ENCODE results near the gene CCDC126. TPM values are rescaled to one million over a fixed set of nuclear protein-coding genes. Genes with fewer than 3 reads are reported as not detected.

CCDC126 gene
- total and polyA plus RNA-seq, 2 donors from 2014 or later = 5.2 to 8.9 TPM

DNA sequence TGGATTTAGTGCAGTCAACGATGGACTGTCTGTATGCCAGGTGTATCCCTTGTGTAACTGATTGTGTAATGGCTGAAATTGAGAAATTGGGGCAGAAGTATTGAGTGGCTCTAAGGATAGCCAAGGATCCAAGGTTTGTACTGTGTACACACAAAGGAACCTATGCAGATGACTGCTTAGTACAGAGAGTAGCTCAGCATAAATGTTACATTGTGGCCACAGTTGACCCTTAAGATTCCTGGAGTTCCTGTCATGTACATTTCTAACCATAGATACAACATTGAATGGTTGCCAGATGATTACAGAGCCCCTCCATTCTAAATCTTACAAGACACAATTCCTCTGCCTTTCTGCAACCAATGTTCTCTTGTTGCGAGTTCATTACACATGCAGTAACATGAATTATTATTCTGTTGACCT, 25.3 kb downstream of the CCDC126 start:
- Histone ChIP-seq H3K27ac (ENCODE audit: low read depth in 2 of 2, low read length in 2 of 2) (no peak overlapping the region), H3K27me3 (ENCODE audit: control insufficient read depth, insufficient read depth, low read length) (no peaks in the 10 kb centered on the region), H3K4me1 (ENCODE audit: control insufficient read depth in 2 of 3, insufficient read depth in 2 of 3, low read depth in 1 of 3, low read length in 3 of 3) (no peaks in the 10 kb centered on the region), H3K9me3 (ENCODE audit: control insufficient read depth in 2 of 3, insufficient read depth in 1 of 3, low read length in 3 of 3) (peaks cover 0 to 6% (median 2%) of the 10 kb centered on the region in 3 donors), H3K4me3 (ENCODE audit: low read length in 3 of 3) (no peak overlapping the region), H3K36me3 (ENCODE audit: control insufficient read depth in 2 of 3, insufficient read depth in 3 of 3, low read length in 3 of 3) (peaks cover 0 to 4% (median 0%) of the 10 kb centered on the region in 3 donors), H3K9ac (ENCODE audit: low read length in 3 of 3) (no peak overlapping the region)
- TF ChIP-seq CTCF (IDR thresholded peaks at IDR 0.05; ENCODE audit: borderline replicate concordance, extremely low read depth, insufficient read depth) = no peak
- no peak for FAIRE-seq
- intact Hi-C loops (cut with DNase I) = no loop called here
- DNase-seq = no peak

DNA sequence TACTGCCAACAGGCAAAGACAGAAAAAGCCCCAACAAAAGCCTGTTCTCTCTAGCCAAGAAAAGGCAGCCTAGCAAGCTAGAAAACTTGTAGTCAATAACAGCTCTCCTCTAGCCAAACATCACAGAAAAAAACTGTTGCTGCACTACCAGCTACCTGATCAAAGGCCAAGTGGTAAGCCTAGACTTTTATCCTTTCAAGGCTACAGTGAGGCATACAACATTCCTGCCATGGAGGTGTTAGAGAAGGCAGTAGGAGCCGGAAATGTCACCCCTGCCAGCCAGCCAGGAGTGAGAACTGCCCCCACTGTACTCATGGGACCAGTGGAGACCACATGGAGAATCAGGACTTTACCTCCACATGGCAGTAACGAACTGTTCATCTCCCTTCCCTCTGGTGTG, 31.2 kb downstream of the CCDC126 start:
- TF ChIP-seq CTCF (IDR thresholded peaks at IDR 0.05; ENCODE audit: borderline replicate concordance, extremely low read depth, insufficient read depth) = no peak
- Histone ChIP-seq H3K36me3 (ENCODE audit: control insufficient read depth in 2 of 3, insufficient read depth in 3 of 3, low read length in 3 of 3) (peaks cover 0 to 2% (median 0%) of the 10 kb centered on the region in 3 donors), H3K9me3 (ENCODE audit: control insufficient read depth in 2 of 3, insufficient read depth in 1 of 3, low read length in 3 of 3) (no peaks in the 10 kb centered on the region), H3K27me3 (ENCODE audit: control insufficient read depth, insufficient read depth, low read length) (no peaks in the 10 kb centered on the region), H3K4me3 (ENCODE audit: low read length in 3 of 3) (no peak overlapping the region), H3K27ac (ENCODE audit: low read depth in 2 of 2, low read length in 2 of 2) (no peak overlapping the region), H3K9ac (ENCODE audit: low read length in 3 of 3) (no peak overlapping the region), H3K4me1 (ENCODE audit: control insufficient read depth in 2 of 3, insufficient read depth in 2 of 3, low read depth in 1 of 3, low read length in 3 of 3) (no peaks in the 10 kb centered on the region)
- intact Hi-C loops (cut with DNase I) = no loop called here
- FAIRE-seq (no peak), DNase-seq (no peak)

- intact Hi-C loops (cut with DNase I) = no loop called here
- H3K9me3 ChIP-seq (ENCODE audit: control insufficient read depth in 2 of 3, insufficient read depth in 1 of 3, low read length in 3 of 3) = no peaks in the 10 kb centered on the region
- no peak for TF ChIP-seq CTCF (IDR thresholded peaks at IDR 0.05; ENCODE audit: borderline replicate concordance, extremely low read depth, insufficient read depth)
- H3K4me3 ChIP-seq (ENCODE audit: low read length in 3 of 3) = no peak overlapping the region
- no peak overlapping the region for H3K9ac ChIP-seq (ENCODE audit: low read length in 3 of 3)
- no peaks in the 10 kb centered on the region for H3K27me3 ChIP-seq (ENCODE audit: control insufficient read depth, insufficient read depth, low read length)
- no peak for FAIRE-seq
- no peaks in the 10 kb centered on the region for H3K4me1 ChIP-seq (ENCODE audit: control insufficient read depth in 2 of 3, insufficient read depth in 2 of 3, low read depth in 1 of 3, low read length in 3 of 3)
- H3K27ac ChIP-seq (ENCODE audit: low read depth in 2 of 2, low read length in 2 of 2) = no peak overlapping the region
- H3K36me3 ChIP-seq (ENCODE audit: control insufficient read depth in 2 of 3, insufficient read depth in 3 of 3, low read length in 3 of 3) = peaks cover 0 to under 1% (median 0%) of the 10 kb centered on the region in 3 donors
- DNase-seq = no peak
Observed at GRCh38 chr7:23633417-23633816, 36.2 kb downstream of the CCDC126 start.

DNA sequence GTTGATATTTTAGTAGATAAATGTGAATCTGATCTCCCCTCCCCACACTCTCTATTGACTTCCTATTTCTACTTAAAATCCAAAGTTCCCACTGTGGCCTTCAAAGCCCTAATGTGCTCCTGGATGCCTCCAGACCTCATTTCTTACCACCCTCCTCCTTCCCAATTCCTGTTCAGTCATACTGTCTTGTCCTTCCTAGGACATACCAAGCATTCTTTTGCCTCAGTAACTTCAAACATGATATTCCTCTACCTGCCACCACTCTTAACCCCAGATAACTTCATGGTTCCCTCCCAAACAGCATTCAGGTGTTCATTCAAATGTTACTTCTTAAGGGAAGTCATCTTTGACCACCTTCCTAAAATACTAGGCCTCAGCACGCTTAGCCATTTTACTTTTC, 48.6 kb downstream of the CCDC126 start:
- Histone ChIP-seq H3K9me3 (ENCODE audit: control insufficient read depth in 2 of 3, insufficient read depth in 1 of 3, low read length in 3 of 3) (no peaks in the 10 kb centered on the region), H3K9ac (ENCODE audit: low read length in 3 of 3) (no peak overlapping the region), H3K4me3 (ENCODE audit: low read length in 3 of 3) (no peak overlapping the region), H3K27me3 (ENCODE audit: control insufficient read depth, insufficient read depth, low read length) (no peaks in the 10 kb centered on the region), H3K36me3 (ENCODE audit: control insufficient read depth in 2 of 3, insufficient read depth in 3 of 3, low read length in 3 of 3) (no peaks in the 10 kb centered on the region), H3K27ac (ENCODE audit: low read depth in 2 of 2, low read length in 2 of 2) (no peak overlapping the region), H3K4me1 (ENCODE audit: control insufficient read depth in 2 of 3, insufficient read depth in 2 of 3, low read depth in 1 of 3, low read length in 3 of 3) (no peaks in the 10 kb centered on the region)
- no peak for TF ChIP-seq CTCF (IDR thresholded peaks at IDR 0.05; ENCODE audit: borderline replicate concordance, extremely low read depth, insufficient read depth)
- FAIRE-seq (no peak), DNase-seq (no peak)
- intact Hi-C loops (cut with DNase I) = no loop called here
